Suprapubic skin (tissue), 3 donors: Measurements from ENCODE around the gene DDA1.

ENCODE experiments used
- CTCF ChIP-seq, 2 donors: fragments of 200-600 bp in 1 of 2; fragments of 450-650 bp in 1 of 2; sonication (generic) in 1 of 2; IDR thresholded peaks; one replicate each; pipeline ENCODE4 v1.5.1; 2016 to 2019; ENCODE audit warnings: antibody characterized with exemption in 2 of 2, mild to moderate bottlenecking in 1 of 2, moderate library complexity in 1 of 2
- EP300 ChIP-seq: sonication (generic); formaldehyde crosslinking; IDR thresholded peaks from one replicate; pipeline ENCODE4 v1.6.1; 2017; ENCODE audit warnings: antibody characterized with exemption

GRCh38 chr19:17321655-17322489 is 12.5 kb downstream of the DDA1 start:
- TF ChIP-seq CTCF (IDR thresholded peaks at IDR 0.05) (no peak), EP300 (no peak)
